GM12878 (cell line): ENCODE results near the gene BIRC7. TPM values are rescaled to one million over a fixed set of nuclear protein-coding genes. Genes with fewer than 3 reads are reported as not detected.

Experiments used
- ATAC-seq: fragments of 200-7000 bp; cut with Tn5 transposase; 3 replicates; pipeline ENCODE4 v1.9.1; 2020; ENCODE audit warnings: mild to moderate bottlenecking, moderate library complexity
- BruUV-seq: library from RNA; stranded (reverse); fragments of 400-500 nt; replicated peaks from 2 replicates; lab custom pipeline; 2021; lab: Mats Ljungman, UMichigan
- CTCF ChIA-PET: fragments of 300-600 bp; sonication (Branson Sonifier 250); formaldehyde crosslinking; extraction: SDS; loops from one replicate; lab custom pipeline; 2021; ENCODE audit warnings: inconsistent platforms; lab: Yijun Ruan, JAX
- POLR2A ChIA-PET: fragments of 350-600 bp; formaldehyde crosslinking; extraction: SDS; loops from one replicate; lab custom pipeline; 2021; ENCODE audit warnings: inconsistent platforms; lab: Charles Lee
- RAD21 ChIA-PET: fragments of 300-600 bp; sonication (Branson Sonifier 250); formaldehyde crosslinking; loops from one replicate; lab custom pipeline; 2023; ENCODE audit warnings: antibody characterized with exemption; ENCODE audit not compliant: unreplicated experiment; lab: Charles Lee
- SMC1A ChIA-PET: fragments of 300-600 bp; sonication (Branson Sonifier 250); formaldehyde crosslinking; loops from one replicate; lab custom pipeline; 2023; ENCODE audit not compliant: unreplicated experiment, uncharacterized antibody; lab: Charles Lee
- DNase-seq: peaks from one replicate; pipeline ENCODE4 v3.0.0-alpha.2; 2011; ENCODE audit warnings: low read depth, low spot score
- FAIRE-seq: peaks from 3 replicates; lab custom pipeline; 2011; peaks lifted over from hg19 to GRCh38; lab: Jason Lieb, UNC
- H2AFZ ChIP-seq: 2 replicates; pipeline ENCODE4 v1.6.0; 2011; ENCODE audit warnings: low read depth, low read length, control low read depth; ENCODE audit not compliant: control insufficient read depth
- H3K27ac ChIP-seq: 2 replicates; pipeline ENCODE4 v1.5.1; 2011; ENCODE audit warnings: control low read depth; ENCODE audit not compliant: control insufficient read depth, insufficient read depth
- H3K27me3 ChIP-seq, 2 experiments: replicated peaks in 1 of 2; 2 replicates each; pipeline versions ENCODE4 v1.6.0 to v1.6.1; 2011; ENCODE audit warnings: low read length in 1 of 2; ENCODE audit not compliant: control insufficient read depth in 2 of 2, insufficient read depth in 2 of 2
- H3K36me3 ChIP-seq, 2 experiments: 2 replicates each; pipeline ENCODE4 v1.5.1; 2011; ENCODE audit warnings: low read length in 1 of 2; ENCODE audit not compliant: control insufficient read depth in 2 of 2, insufficient read depth in 2 of 2
- H3K4me1 ChIP-seq: 2 replicates; pipeline ENCODE4 v1.6.1; 2011; ENCODE audit warnings: mild to moderate bottlenecking, low read length, moderate library complexity, mixed read lengths; ENCODE audit not compliant: control insufficient read depth, insufficient read depth
- H3K4me2 ChIP-seq: 2 replicates; pipeline ENCODE4 v1.6.0; 2011; ENCODE audit warnings: control low read depth; ENCODE audit not compliant: control insufficient read depth, insufficient read depth
- H3K4me3 ChIP-seq: fragments of 200-600 bp; sonication (generic); 2 replicates; pipeline ENCODE4 v1.5.1; 2016
- H3K79me2 ChIP-seq: 2 replicates; pipeline ENCODE4 v1.6.0; 2011; ENCODE audit warnings: low read length; ENCODE audit not compliant: control insufficient read depth, insufficient read depth
- H3K9ac ChIP-seq: 2 replicates; pipeline ENCODE4 v1.8.0; 2011; ENCODE audit warnings: low read length, control low read depth, mixed read lengths; ENCODE audit not compliant: control insufficient read depth, insufficient read depth
- H3K9me3 ChIP-seq: replicated peaks from 3 replicates; pipeline ENCODE4 v1.5.1; 2011; ENCODE audit warnings: mild to moderate bottlenecking, low read length; ENCODE audit not compliant: control insufficient read depth, insufficient read depth
- H4K20me1 ChIP-seq: 2 replicates; pipeline ENCODE4 v1.6.0; 2011; ENCODE audit not compliant: control insufficient read depth, insufficient read depth
- CBX3 ChIP-seq: fragments of 200-600 bp; sonication (generic); IDR thresholded peaks from 2 replicates; pipeline ENCODE4 v1.6.1; 2016; ENCODE audit warnings: low read depth, borderline replicate concordance
- FOS ChIP-seq: IDR thresholded peaks from 3 replicates; pipeline ENCODE4 v1.6.1; 2011; ENCODE audit warnings: borderline replicate concordance; ENCODE audit not compliant: insufficient read length; ENCODE audit errors: extremely low read depth
- MXI1 ChIP-seq: fragments of 150-350 bp; IDR thresholded peaks from 2 replicates; pipeline ENCODE4 v1.6.1; 2011; ENCODE audit warnings: low read depth, mild to moderate bottlenecking, inconsistent platforms, low read length, improper control_type of control experiment
- NRF1 ChIP-seq: conservative IDR thresholded peaks from 2 replicates; pipeline ENCODE4 v1.6.1; 2011; ENCODE audit warnings: mild to moderate bottlenecking, low read depth, low read length, improper control_type of control experiment
- SUPT20H ChIP-seq: IDR thresholded peaks from 2 replicates; pipeline ENCODE4 v1.6.1; 2011; ENCODE audit warnings: low read depth, mild to moderate bottlenecking, low read length, moderate library complexity, borderline replicate concordance; ENCODE audit not compliant: control insufficient read depth
- TAF1 ChIP-seq: IDR thresholded peaks from 2 replicates; pipeline ENCODE4 v1.6.1; 2011; ENCODE audit warnings: mild to moderate bottlenecking, low read depth, low read length, borderline replicate concordance
- ZBTB33 ChIP-seq: fragments of 450-650 bp; IDR thresholded peaks from 2 replicates; pipeline ENCODE4 v1.6.1; 2017; ENCODE audit warnings: mild to moderate bottlenecking
- ZNF207 ChIP-seq: fragments of 450-650 bp; IDR thresholded peaks from 2 replicates; pipeline ENCODE4 v1.6.1; 2014; ENCODE audit warnings: antibody characterized with exemption, mild to moderate bottlenecking, borderline replicate concordance
- ZNF217 ChIP-seq: fragments of 450-650 bp; IDR thresholded peaks from 2 replicates; pipeline ENCODE4 v1.6.1; 2017; ENCODE audit warnings: antibody characterized with exemption, mild to moderate bottlenecking
- ZNF24 ChIP-seq: fragments of 450-650 bp; IDR thresholded peaks from 2 replicates; pipeline ENCODE4 v1.6.1; 2017; ENCODE audit warnings: antibody characterized with exemption, mild to moderate bottlenecking
- WGBS: methylation state at CpG from one replicate; pipeline ENCODE4 v1.1.6; 2016; ENCODE audit warnings: low lambda C conversion rate; ENCODE audit not compliant: insufficient replicate concordance, insufficient coverage; ENCODE audit errors: missing lambda C conversion rate; 5-methylcytosine and 5-hydroxymethylcytosine counted together
- in situ Hi-C: fragments of 300-500 bp; cut with MboI; formaldehyde crosslinking; loops from 9 replicates; pipeline ENCODE4 v1.14.3; 2018; ENCODE audit warnings: mixed read lengths
- intact Hi-C: fragments of 100-400 bp; cut with micrococcal nuclease; formaldehyde crosslinking; loops from one replicate; pipeline ENCODE4 v1.14.2; 2022; ENCODE audit not compliant: unreplicated experiment
- polyA plus RNA-seq, 11 experiments: library from polyadenylated mRNA; depleted of rRNA in 4 of 11; unstranded in 6 of 11; stranded (reverse) in 5 of 11; fragments of >200 nt; fragmentation: Nextera tagmentation in 4 of 11; fragmentation: Illumina TruSeq in 1 of 11; extraction: Ambion mirVana in 4 of 11; extraction: Trizol in 1 of 11; gene quantifications; 1 replicate in 1 of 11; 2 replicates in 10 of 11; pipeline versions ENCODE4 v1.2.1 to v1.2.3, GENCODE V29; 2011 to 2016; ENCODE audit warnings: inconsistent platforms in 2 of 11, missing spikeins in 2 of 11, low read depth in 1 of 11
- total RNA-seq, 4 experiments: library from RNA; depleted of rRNA in 3 of 4; stranded (reverse); fragments of >200 nt in 3 of 4; fragmentation: Illumina TruSeq in 1 of 4; extraction: Trizol in 1 of 4; gene quantifications; 2 replicates each; pipeline versions ENCODE4 v1.2.1 to v1.2.3, GENCODE V29; 2013 to 2021
- TF ChIP-seq, protein P1 (sequence below): fragments of 150-350 bp; IDR thresholded peaks from 2 replicates; pipeline ENCODE4 v1.6.1; 2016; ENCODE audit warnings: low read depth, low read length
- TF ChIP-seq, protein P2 (sequence below): fragments of 450-650 bp; formaldehyde crosslinking; IDR thresholded peaks from 2 replicates; pipeline ENCODE4 v1.4.0; 2022; ENCODE audit warnings: mild to moderate bottlenecking, moderate library complexity

The BIRC7 gene
- total and polyA plus RNA-seq, 10 of the 15 experiments (the other 5 are each of a cell fraction or from before 2014, with no cell fraction given), result 0.31 TPM; not detected in 9

- TF ChIP-seq, protein P1, sequence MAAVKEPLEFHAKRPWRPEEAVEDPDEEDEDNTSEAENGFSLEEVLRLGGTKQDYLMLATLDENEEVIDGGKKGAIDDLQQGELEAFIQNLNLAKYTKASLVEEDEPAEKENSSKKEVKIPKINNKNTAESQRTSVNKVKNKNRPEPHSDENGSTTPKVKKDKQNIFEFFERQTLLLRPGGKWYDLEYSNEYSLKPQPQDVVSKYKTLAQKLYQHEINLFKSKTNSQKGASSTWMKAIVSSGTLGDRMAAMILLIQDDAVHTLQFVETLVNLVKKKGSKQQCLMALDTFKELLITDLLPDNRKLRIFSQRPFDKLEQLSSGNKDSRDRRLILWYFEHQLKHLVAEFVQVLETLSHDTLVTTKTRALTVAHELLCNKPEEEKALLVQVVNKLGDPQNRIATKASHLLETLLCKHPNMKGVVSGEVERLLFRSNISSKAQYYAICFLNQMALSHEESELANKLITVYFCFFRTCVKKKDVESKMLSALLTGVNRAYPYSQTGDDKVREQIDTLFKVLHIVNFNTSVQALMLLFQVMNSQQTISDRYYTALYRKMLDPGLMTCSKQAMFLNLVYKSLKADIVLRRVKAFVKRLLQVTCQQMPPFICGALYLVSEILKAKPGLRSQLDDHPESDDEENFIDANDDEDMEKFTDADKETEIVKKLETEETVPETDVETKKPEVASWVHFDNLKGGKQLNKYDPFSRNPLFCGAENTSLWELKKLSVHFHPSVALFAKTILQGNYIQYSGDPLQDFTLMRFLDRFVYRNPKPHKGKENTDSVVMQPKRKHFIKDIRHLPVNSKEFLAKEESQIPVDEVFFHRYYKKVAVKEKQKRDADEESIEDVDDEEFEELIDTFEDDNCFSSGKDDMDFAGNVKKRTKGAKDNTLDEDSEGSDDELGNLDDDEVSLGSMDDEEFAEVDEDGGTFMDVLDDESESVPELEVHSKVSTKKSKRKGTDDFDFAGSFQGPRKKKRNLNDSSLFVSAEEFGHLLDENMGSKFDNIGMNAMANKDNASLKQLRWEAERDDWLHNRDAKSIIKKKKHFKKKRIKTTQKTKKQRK, result no peak
- no peak for TF ChIP-seq MXI1
- no peak for TF ChIP-seq FOS
- TF ChIP-seq SUPT20H, result no peak
- no peak for TF ChIP-seq NRF1
- TF ChIP-seq CBX3, result no peak
- TF ChIP-seq ZNF24, result no peak
Measured at GRCh38 chr20:63269724-63270123, 34.0 kb downstream of the BIRC7 start (continued).

- CTCF ChIA-PET, result no interaction called here
- POLR2A ChIA-PET, result no interaction called here
- no peak overlapping the region for H3K27ac ChIP-seq
- in situ Hi-C loops, result no loop called here
- WGBS, result 46% methylated on average over 9 of the region's 9 CpGs
- SMC1A ChIA-PET, result no interaction called here
- no peak overlapping the region for H2AFZ ChIP-seq
- no peak overlapping the region for H3K9ac ChIP-seq
- H3K27me3 ChIP-seq, result no peaks in the 10 kb centered on the region
- no peaks in the 10 kb centered on the region for H3K9me3 ChIP-seq
- peaks cover 3% of the 10 kb centered on the region for H3K4me1 ChIP-seq
- RAD21 ChIA-PET, result no interaction called here
- BruUV-seq, result no TSS peak
- FAIRE-seq, result no peak
- peaks cover 26% of the 10 kb centered on the region for H3K79me2 ChIP-seq
- no peak for DNase-seq
- H3K4me2 ChIP-seq, result no peak overlapping the region
- intact Hi-C loops, result loop anchor here (5.0 kb wide), 1 partner anchor 48 kb away; no protein-coding TSS in a partner anchor
- no peak for ATAC-seq
- no peaks in the 10 kb centered on the region; a peak in 1 of 4 replicates for H3K36me3 ChIP-seq
- H4K20me1 ChIP-seq, result no peaks in the 10 kb centered on the region
- TF ChIP-seq ZNF217, result no peak
- TF ChIP-seq ZBTB33, result no peak
- TF ChIP-seq TAF1, result no peak
- no peak for TF ChIP-seq ZNF207
- TF ChIP-seq, protein P2, sequence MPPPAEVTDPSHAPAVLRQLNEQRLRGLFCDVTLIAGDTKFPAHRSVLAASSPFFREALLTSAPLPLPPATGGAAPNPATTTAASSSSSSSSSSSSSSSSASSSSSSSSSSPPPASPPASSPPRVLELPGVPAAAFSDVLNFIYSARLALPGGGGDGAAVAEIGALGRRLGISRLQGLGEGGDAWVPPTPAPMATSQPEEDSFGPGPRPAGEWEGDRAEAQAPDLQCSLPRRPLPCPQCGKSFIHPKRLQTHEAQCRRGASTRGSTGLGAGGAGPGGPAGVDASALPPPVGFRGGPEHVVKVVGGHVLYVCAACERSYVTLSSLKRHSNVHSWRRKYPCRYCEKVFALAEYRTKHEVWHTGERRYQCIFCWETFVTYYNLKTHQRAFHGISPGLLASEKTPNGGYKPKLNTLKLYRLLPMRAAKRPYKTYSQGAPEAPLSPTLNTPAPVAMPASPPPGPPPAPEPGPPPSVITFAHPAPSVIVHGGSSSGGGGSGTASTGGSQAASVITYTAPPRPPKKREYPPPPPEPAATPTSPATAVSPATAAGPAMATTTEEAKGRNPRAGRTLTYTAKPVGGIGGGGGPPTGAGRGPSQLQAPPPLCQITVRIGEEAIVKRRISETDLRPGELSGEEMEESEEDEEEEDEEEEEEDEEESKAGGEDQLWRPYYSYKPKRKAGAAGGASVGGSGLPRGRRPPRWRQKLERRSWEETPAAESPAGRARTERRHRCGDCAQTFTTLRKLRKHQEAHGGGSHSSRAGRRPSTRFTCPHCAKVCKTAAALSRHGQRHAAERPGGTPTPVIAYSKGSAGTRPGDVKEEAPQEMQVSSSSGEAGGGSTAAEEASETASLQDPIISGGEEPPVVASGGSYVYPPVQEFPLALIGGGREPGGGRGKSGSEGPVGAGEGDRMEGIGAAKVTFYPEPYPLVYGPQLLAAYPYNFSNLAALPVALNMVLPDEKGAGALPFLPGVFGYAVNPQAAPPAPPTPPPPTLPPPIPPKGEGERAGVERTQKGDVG, result no peak
- no peak overlapping the region for H3K4me3 ChIP-seq
Measured at GRCh38 chr20:63270606-63271325, 35.1 kb downstream of the BIRC7 start.
